ENCODE results near the gene TMEM163. TPM values are rescaled to one million over a fixed set of nuclear protein-coding genes. Genes with fewer than 3 reads are reported as not detected.
A peak's percentile ranks its signal among the peaks of the same experiment; 100 is the strongest.
"Not testable (repeated sequence)": the region's sequence is repeated elsewhere in the genome, so short reads cannot be mapped to it uniquely, and the experiment has no call there.

Gene TMEM163
- total and polyA plus RNA-seq, 2 of the 13 experiments (the other 11 are each of a cell fraction or from before 2014, with no cell fraction given), result 0.05 TPM; not detected in 1

GRCh38 chr2:134725876-134726275 lies 7.1 kb upstream of the TMEM163 start (continued):
- TF ChIP-seq ZHX1 (CRISPR knock-in tag; IDR thresholded peaks at IDR 0.05; ENCODE audit: low read depth), result no peak

DNA sequence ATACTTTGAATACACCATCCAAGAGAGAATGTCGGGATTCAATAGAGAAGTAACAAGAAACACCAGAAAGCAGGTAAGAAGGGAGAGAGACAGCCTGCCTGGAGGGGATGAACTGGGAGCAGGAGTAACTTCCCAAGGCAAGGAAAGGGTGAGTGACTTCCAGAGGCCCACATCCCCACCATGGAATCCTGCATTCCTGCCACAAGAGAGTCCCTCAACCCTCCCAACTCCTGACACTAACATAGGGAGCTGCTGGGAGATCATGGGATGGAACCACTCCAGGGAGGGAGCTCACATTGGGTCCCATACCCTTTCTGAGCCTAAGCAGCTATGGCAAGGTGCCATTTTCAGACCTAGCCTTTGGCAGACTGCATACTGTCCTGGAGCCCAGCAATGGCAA lies 5.5 kb upstream of the TMEM163 start:
- H2AFZ ChIP-seq (ENCODE audit: low read length), result no peak overlapping the region
- ATAC-seq (peak; percentile 31; the same call in 2 of the 3 replicates), FAIRE-seq (no peak), DNase-seq (ENCODE audit: low spot score) (no peak)
- H3K4me3 ChIP-seq (replicated peaks in 1 of 3; ENCODE audit: insufficient read depth in 1 of 3, low read depth in 2 of 3, low read length in 3 of 3), result no peak overlapping the region
- H3K4me1 ChIP-seq (ENCODE audit: insufficient read depth, low read length), result no peaks in the 10 kb centered on the region
- H3K27me3 ChIP-seq (ENCODE audit: control insufficient read depth in 1 of 2, insufficient read depth in 2 of 2, low read length in 2 of 2), result peaks cover 4 to 32% of the 10 kb centered on the region in 2 experiments; a peak in 4 of 5 replicates
- WGBS (ENCODE audit: low lambda C conversion rate), result 0% methylated on average over 1 of the region's 1 CpG
- intact Hi-C loops (cut with micrococcal nuclease; ENCODE audit: unreplicated experiment), result no loop called here
- no peaks in the 10 kb centered on the region for H3K36me3 ChIP-seq (replicated peaks in 1 of 2; ENCODE audit: control insufficient read depth in 1 of 2, insufficient read depth in 2 of 2, low read length in 2 of 2)
- in situ Hi-C loops (cut with HindIII; ENCODE audit: extremely low pct_ligation_motif_present, low pct_unique_long_range_greater_than_20kb), result no loop called here
- H3K27ac ChIP-seq (ENCODE audit: extremely low read length, insufficient read depth, low read length), result no peak overlapping the region
- BruUV-seq (replicated peaks), result no TSS peak
- no peak for TF ChIP-seq ZNF564 (CRISPR knock-in tag; IDR thresholded peaks at IDR 0.05)
- TF ChIP-seq PITX1 (CRISPR knock-in tag; IDR thresholded peaks at IDR 0.05), result no peak
- H3K9me3 ChIP-seq (ENCODE audit: low read length), result no peaks in the 10 kb centered on the region
- H4K20me1 ChIP-seq (ENCODE audit: insufficient read depth, low read length), result peaks cover under 1% of the 10 kb centered on the region; the same call in 1 of the 2 replicates
- no peaks in the 10 kb centered on the region for H3K79me2 ChIP-seq (ENCODE audit: insufficient read depth, low read length)
- ChIA-PET POLR2A (no interaction called here), CTCF (ENCODE audit: low intra/inter-chr PET ratio, low total read pairs) (no interaction called here)
- no peak overlapping the region for H3K4me2 ChIP-seq (ENCODE audit: low read depth, low read length)
- H3K9ac ChIP-seq (ENCODE audit: insufficient read depth, low read depth, low read length), result no peak overlapping the region

GRCh38 chr2:134723742-134724141 lies 4.9 kb upstream of the TMEM163 start:
- POLR2A ChIA-PET; intact Hi-C loops (cut with micrococcal nuclease; ENCODE audit: unreplicated experiment); H3K9ac ChIP-seq (ENCODE audit: insufficient read depth, low read depth, low read length); H3K9me3 ChIP-seq (ENCODE audit: low read length); H3K36me3 ChIP-seq (replicated peaks in 1 of 2; ENCODE audit: control insufficient read depth in 1 of 2, insufficient read depth in 2 of 2, low read length in 2 of 2); DNase-seq (ENCODE audit: low spot score); CTCF ChIA-PET (ENCODE audit: low intra/inter-chr PET ratio, low total read pairs); ATAC-seq; H2AFZ ChIP-seq (ENCODE audit: low read length); H3K27ac ChIP-seq (ENCODE audit: extremely low read length, insufficient read depth, low read length); H3K4me3 ChIP-seq (replicated peaks in 1 of 3; ENCODE audit: insufficient read depth in 1 of 3, low read depth in 2 of 3, low read length in 3 of 3); in situ Hi-C loops (cut with HindIII; ENCODE audit: extremely low pct_ligation_motif_present, low pct_unique_long_range_greater_than_20kb); H3K79me2 ChIP-seq (ENCODE audit: insufficient read depth, low read length); H3K4me2 ChIP-seq (ENCODE audit: low read depth, low read length); BruUV-seq (replicated peaks); FAIRE-seq; H3K4me1 ChIP-seq (ENCODE audit: insufficient read depth, low read length); H4K20me1 ChIP-seq (ENCODE audit: insufficient read depth, low read length): not testable (repeated sequence)
- WGBS (ENCODE audit: low lambda C conversion rate), result 2% methylated on average over 2 of the region's 2 CpGs
- H3K27me3 ChIP-seq (ENCODE audit: control insufficient read depth in 1 of 2, insufficient read depth in 2 of 2, low read length in 2 of 2), result peaks cover 4 to 35% of the 10 kb centered on the region in 2 experiments; a peak in 4 of 5 replicates

Data from HepG2 (cell line).